HCEC 1CT (cell line): ENCODE results near the gene HOXA7.

Source experiments
- DNase-seq: peaks from one replicate; pipeline ENCODE4 v3.0.0-alpha.2; 2017

Gene HOXA7

DNA sequence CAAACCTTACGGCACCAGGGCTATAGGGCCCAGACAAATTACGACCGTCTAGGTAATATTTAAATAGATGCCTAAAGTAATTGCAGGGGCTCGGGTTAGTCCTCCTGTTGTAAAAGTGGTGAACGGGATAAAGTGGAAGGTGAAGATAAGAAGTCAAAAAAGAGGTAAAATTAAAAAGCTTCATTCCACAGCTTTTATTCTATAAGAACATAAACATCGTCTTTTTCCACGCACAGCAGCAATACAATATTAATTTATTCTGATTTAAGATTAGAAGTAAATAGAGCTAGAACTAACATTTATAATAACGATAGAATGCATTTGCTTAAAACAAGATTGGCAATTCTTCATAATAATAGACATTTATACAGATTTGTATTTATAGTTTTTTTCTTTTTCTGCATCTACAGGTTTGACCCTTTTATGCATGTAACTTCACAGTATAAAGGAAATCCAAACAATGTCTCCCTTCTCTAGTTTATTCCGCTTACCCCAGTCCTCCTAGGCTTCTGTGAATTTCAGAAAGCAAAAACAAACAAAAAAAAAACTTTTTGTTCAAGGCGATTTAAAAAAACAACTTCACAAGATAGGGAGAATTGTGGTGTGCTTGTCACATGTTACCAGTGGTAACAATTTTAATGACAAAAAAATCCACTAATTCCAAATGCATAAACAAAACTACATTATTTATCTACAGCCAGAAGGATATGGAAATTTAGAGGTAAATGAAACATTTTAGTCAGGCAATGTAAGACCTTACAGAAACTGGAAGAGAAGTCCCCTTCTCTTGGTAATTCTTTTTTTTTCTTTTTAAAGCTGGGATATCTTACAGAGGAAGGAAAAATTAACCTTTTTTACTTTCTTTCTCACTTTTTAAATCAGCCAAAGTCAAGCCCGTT is 14.2 kb upstream of the HOXA7 start:
- DNase-seq = peak; percentile 5

DNA sequence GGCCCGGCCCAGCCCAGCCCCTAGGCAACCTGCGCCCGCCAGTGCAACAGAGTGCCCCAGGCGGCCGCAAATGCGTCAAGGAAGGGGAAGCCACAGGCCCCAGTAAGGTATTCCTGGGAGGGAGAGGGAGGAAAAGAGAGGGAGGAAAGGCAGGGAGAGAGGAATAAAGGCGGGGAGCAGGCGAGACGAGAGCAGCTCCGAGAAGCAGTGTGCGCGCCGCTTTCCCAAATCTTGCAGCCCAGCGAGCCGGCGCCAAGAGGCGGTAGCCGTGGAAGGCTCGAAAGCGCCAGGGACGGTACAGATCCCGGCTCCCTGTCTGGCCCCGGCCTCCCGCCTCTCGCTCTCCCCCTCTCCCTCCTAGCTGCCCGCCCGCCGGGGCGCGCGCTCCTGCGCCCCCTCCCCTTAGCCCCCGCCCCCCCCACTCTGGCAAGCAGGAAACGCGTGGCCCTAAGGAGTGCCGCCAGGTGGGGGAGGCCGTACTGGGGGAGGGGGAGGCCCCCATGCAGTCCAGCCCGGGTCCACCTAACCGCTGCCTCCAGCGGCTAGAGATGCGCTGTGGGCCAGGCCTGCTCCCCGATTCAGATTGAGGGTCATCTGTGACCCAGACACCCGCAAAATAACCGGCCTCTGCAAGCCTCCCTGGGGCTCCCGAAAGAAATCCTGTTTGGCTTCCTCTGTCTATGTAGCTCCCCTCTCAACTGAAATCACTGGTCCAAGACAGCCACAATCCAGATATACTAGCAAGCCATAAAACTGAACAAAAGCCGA is 13.4 kb upstream of the HOXA7 start:
- DNase-seq = peak; percentile 58

DNA sequence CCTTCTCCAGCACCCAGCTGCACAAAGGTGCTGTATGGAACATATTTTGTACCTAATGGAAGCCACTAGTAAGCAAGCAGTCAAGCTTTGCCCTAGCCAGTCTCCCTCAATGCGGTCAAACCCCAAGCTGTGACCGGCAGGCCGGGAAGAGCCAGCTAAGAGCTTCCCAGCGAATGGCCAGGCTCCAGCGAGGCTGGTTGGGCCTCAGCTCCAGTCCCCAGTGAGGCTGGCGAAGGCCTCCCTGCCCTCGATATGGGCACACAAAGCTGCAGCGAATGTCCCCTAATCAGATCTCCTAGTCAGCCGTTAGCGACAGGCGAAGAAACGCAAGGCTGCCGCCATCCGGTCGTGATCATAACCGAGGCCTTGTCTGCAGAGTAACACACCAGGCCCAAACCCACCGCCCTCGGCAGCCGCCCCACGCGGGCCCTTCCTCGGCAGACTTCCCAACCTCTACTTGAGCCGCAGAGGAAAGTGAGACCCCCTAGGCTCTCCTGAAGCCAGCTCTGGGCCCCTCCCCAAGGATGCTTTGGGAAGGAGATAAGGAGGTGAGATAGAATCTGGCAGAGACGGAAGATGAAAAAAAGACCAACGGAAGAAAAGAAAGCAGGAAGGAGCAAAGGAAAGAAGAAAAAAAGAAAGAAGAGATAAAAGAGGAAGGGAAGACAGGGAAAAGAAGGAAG is 11.9 kb upstream of the HOXA7 start:
- DNase-seq = peak; percentile 74

DNA sequence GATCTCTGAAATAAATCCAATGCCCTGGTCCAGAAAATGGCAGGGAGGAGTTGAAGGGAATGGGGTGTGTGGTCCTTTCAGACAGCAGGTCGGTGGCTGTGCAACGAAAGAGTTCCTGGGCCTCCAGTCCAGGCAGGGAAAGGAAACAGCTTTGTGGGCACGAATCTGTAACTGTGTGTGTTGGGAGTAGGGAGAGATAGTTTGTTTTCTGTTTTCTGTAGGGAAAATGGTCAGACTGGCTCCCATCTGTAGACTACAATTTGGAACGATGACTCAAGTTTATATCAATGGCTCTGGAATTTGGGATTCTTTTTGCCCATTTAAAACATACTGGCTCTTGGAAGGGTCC is 11.4 kb upstream of the HOXA7 start:
- DNase-seq = peak; percentile 84

DNA sequence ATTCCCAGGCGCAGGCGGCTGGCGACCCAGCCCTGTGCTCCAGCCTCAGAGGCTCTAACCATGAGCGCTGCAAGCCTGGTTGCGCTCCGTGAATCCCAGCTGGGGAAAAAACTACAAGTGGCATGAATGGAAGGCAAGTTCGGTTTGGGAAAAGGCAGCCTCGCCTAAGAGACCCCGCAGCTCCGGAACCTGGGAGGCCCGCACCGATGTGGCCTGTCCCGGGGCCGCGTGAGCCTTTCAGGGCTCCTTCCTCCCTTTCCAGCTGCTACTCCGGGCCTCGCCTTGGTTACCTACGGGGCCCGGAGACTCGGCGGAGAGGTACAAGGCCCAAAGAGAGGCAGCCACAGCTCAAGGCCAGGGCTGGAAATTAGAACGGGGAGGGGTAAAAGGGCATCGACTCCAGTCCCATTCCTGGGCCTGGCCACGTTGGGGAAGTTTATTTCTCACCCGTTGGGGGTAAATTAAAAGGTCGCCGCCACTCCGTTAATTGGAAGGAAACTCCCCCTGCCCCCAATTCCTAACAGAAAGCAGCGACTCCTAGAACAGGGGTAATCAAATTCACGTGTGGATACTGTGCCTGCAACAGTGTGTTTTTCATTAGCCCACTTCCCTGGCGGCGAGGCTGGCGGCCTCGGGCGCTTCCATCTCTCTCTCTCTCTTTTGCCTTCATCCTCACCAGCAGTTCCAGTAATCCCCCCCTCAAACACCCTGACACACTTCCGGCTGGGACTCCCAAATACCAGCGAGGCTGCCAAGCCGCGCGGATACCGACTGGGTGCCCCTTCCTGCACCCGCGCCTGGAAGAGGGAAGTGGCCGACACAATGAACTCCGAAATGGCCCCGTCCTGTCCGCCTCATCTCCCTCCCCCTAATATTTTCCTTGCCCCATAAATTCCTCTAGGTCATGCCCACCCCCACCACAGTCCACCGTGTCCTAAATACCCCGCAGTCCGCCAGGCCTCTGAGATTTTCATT is 10.3 kb upstream of the HOXA7 start:
- DNase-seq = peak; percentile 75

DNA sequence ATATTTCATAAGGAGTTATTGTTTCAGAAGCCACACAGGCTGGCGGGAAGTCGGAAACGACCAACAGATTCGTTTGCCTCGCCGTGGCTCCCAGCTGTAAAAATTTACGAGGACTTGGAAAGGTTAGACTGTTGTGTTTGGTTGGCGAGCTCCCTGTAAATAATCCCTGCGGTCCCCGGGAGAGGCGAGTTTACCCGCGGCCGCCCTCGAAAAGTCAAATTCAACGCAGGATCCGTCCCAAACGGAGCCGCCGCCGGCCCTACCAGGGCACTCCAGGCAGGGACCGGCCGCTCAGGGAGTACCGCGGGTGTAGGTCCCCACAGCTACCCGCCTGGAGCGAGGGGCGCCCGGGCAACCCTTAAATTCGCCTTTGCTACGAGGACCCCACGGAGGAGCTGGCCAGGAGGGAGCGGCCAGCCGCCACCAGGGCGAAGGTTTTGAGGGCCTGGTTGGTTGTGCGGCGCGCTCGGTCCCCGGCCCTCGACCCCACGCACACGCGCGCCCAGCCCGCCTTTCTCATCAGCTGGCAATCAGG is 9.6 kb upstream of the HOXA7 start:
- peak; percentile 52 for DNase-seq

DNA sequence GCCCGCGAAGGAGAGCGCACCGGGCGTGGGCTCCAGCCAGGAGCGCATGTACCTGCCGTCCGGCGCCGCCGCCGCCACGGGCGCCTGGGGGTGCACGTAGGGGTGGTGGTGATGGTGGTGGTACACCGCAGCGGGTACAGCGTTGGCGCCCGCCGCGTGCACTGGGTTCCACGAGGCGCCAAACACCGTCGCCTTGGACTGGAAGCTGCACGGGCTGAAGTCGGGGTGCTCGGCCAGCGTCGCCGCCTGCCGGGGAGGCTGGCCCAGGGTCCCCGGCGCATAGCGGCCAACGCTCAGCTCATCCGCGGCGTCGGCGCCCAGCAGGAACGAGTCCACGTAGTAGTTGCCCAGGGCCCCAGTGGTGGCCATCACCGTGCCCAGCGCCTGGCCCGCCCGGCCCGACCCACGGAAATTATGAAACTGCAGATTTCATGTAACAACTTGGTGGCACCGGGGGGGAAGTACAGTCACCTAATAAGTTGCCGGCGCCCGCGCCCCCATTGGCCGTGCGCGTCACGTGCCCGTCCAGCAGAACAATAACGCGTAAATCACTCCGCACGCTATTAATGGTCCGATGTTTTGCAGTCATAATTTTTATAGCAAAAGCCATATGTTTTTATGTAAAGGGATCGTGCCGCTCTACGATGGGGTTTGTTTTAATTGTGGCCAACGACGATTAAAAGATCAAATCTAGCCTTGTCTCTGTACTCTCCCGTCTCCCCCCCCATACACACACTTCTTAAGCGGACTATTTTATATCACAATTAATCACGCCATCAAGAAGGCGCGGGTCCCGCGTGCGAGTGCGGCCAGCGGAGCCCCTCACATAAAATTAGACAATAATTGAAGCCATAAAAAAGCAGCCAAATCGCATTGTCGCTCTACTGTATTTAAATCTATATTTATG is 8.9 kb upstream of the HOXA7 start, which contains the start of gene HOXA9:
HOXA9 (minus strand) TSS at position 449 of the 907 bp plus-strand sequence; CDS start at position 369, 80 bp downstream.
- DNase-seq = peak; percentile 95

DNA sequence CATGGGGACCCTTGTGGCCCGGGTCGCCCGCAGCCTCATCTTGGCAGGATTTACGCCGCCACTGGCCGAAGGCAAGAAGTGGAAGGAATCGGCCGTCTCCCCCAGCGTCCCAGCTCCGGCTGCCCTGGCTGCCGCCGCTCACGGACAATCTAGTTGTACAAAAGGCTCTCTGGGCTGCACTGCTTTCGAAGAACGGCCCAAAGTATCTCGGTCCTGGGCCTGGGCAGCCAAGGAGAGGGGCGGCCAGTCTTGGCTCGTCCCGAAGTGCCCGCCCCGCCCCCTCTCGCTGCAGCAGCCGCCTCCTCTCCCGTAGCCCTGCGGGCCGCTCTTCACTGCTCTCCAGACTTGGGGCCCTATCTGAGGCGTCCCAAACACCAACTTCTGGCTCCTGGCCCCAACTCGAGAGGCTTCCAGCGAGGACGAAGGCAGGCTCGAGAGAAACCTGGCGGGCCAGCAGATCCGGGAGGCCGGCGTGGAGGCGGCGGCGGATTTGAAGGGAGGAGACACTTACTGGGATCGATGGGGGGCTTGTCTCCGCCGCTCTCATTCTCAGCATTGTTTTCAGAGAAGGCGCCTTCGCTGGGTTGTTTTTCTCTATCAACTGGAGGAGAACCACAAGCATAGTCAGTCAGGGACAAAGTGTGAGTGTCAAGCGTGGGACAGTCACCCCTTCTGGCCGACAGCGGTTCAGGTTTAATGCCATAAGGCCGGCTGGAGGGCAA is 8.1 kb upstream of the HOXA7 start:
- peak; percentile 51 for DNase-seq

DNA sequence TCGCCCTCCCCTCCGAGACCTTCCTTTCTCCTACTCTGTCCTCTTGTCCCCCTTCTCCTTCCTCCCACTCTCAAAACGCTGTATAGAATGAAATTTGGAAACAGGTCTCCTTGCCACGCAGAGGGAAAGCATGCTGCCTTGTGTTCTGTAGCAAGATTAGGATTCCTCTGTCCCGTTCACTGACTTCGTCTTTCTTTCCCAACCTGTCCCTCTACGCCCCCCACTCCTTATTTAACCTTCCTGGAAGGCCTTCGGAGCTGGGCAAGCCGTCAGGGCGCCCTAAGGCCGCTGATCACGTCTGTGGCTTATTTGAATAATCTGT is 7.5 kb upstream of the HOXA7 start:
- DNase-seq = peak; percentile 17

DNA sequence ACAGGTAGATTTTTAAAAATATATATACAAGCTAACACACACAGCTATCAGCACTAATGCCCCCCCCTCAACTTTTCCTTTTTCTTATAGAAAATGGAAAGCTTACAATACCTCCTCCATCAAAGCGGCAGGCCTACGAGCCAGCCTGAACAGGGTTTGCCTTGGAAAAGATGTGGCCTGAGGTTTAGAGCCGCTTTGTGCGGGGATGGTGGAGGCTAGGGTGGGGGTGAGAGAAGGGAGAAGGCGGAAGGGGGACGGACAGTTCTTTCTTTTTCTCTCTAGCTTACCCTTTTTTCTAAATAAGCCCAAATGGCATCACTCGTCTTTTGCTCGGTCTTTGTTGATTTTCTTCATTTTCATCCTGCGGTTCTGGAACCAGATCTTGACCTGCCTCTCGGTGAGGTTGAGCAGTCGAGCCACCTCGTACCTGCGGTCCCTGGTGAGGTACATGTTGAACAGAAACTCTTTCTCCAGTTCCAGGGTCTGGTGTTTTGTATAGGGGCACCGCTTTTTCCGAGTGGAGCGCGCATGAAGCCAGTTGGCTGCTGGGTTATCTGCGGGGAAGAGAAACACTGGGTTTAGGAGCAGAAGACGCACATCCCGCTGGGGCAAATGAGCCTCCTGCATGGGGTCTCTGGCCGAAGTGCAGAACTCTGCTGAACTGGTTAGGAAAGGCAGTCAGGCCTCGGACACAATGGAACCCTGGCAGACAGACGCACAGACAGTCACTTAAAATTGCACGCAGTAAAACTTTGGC is 7.0 kb upstream of the HOXA7 start:
- DNase-seq = peak; percentile 38

DNA sequence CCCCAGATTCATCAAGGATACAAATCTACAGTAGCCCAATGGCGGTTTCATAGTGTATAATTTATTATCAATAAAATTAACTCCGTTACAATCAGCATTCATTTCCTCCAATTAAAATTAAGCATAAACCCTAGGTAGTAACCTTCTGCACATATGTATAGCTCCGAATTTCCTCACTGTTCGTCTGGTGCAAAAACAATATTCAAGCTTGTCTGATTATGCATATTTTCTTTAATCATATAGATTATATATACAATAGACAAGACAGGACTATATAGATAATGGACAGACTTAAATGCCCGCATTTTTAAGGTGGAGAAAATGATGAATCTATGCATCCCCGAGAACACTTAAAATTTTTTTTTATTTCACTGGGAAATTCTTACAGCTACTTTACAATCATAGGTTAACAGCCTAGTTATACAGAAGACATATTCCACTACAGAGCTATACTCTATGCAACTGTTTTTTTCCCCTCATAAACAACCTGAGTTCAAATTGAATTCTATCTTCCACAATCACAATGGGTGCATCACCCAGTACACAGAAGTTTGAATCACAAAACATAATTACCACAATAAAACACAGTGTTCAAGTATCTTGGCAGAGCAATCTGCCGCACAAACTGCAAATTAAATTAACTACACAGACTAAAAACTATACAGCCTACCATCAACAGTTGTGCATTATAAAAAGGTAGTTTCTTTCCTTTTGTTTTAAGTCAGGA is 6.2 kb upstream of the HOXA7 start:
- peak; percentile 23 for DNase-seq

DNA sequence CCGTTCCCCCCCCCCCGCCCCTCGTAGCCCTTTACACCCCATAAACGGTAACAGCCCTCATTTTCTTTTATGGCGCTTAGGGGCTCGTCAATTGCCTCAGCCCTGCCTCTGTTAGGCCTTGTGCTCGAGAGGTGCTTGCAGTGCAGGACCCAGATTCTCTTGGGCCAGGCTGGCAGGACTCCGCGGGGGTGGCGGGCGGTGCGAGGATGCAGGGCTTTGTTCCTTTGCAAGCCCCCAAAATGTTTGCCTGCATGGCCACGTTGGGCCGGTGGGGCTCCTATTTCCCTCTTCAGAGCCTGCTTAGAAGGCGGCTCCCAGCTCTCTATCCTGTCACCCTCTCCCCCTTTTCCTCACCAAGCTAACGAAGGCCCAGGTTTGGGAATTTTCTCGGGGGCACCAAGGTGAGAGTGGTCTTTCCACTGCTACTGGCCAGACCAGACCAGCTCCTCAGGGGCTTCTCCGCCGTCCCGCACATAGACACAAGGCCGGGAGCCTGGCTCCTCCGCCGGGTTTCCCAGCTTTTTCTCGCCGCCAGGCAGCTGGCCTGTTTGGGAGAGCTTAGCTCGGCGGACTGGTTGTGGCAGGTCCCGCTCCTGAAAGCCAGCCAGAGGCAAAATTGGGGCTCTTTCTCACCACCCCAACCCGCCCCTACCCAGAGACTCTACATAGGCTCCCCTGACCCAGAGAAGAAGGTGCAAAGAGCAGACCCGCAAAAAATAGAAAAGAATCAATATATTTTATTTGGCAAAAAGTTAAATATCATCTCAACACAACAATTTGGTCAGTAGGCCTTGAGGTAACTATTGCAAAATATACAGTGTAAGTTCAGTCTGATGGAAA is 5.5 kb upstream of the HOXA7 start:
- peak; percentile 49 for DNase-seq

DNA sequence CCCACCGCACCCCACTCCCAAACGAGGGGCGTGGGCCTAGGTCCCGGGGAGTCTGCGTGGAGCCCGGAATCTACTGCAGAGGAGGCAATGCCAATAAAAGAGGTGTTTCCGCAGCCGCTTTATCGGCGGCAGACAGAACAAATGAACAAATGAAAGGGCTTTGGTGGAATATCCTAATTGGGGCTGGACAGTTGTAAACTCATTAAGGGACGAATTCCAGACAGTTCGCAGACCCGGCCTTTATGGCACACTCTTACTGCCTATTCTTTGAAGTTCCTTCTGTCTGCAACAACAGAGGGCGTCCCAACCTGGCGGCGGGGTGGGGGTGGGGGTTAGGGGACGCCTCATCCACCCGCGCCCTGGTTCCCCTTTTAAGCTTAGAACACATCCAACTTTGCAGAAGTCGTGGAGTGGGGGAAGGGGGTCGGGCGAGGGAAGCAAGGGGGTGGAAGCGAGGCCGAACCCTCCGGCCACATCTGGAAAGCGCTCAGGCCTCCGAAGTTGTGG is 4.8 kb upstream of the HOXA7 start:
- peak; percentile 33 for DNase-seq

DNA sequence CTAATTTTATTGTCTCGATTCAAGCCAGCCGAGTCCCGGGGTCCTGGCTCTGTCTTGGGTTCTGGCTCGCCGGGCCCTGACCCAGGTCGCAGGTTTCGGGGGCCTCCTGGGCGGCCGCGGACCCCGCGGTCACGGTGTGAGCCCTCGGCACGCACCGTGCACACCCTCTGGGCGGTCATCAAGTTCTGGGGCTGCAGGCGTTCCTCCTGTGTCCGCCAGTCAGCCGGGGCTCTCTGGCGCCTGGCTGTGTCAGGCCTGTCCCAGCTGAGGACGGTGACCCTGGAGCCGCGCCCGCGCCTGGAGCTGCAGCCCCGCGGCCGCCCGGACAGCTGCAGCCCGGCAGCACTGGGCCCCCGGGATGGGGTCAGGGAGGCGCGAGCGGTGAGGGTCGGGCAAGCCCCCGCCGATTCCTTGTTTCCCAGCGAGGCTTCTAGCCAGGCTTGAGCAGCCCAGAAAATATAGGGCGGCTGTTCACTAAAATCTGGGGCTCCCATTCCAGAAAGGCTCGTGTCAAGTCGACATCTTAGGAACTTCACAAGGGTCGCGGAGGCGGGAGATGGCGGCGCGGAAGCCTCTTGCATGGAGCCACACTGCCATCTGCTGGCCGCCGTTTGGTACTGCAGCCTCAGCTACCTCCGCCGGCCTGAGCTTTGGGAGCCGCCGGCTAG is 4.2 kb upstream of the HOXA7 start:
- peak; percentile 80 for DNase-seq

DNA sequence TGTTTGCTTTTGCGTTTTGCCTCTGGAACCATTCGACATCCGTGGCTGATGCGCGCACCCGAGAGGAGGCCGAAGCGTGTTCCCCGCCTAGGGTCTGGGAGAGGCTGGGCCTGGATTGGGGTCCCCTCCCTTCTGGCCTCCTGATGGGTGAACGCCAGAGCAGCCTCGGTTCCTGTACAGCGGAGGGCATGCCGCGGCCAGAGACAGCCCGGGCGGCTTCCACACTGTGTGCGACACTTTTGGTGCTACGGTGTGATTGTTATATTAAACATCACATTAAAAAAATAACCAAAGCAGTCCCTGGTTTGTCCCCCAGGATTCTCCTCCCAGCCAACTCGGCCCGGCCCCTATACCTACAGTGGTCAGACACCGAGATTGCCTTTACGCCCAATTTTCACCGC is 3.7 kb upstream of the HOXA7 start:
- no peak for DNase-seq

DNA sequence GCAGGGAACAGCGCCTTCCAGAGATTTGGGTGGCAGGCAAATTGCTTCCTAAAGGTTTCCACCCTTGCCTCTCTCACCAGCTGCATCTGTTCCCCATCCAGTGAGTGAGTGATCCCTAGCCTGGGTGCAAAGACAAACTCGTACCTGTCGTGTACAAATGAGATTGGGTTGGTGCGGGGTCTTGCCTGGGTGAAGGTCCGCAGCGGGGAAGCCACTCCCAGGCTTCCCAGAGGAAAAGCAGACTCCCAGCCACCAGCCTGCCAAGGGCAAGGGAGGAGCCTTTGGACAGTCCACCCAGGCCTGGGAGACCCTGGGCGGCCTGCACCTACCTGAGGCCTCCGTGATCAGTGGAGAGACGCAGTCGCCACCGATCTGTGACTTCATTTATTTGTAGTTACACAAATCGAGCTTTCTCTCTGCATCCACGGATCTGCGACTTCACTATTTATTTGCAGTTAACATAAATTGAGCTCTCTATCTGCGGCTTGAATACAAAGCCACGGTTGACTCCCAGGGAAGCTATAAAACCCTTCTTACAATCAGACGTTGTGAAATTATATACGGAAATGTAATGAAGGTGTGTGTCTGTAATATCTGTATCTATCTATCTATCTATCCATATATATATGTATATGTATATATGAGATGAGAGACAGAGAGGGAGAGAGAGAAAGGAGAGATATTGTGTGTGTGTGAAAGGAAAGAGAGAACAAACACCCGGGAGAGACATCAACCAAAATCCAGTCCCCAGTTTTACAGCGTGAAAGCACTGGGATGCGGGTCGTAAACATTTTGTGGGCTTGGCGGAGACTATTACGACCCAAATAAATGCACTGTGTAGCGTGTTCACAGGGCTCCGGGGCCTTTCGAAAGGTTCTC is 3.0 kb upstream of the HOXA7 start:
- DNase-seq = no peak
